ENCODE data around the gene MCTP1.

- TF ChIP-seq CTCF (conservative IDR thresholded peaks at IDR 0.05; ENCODE audit: low read depth, low read length) (no peak), EZH2 (IDR thresholded peaks at IDR 0.05; ENCODE audit: borderline replicate concordance, low read depth, low read length, poor library complexity, severe bottlenecking) (no peak)
Observed at GRCh38 chr5:94847019-94847418, 437.9 kb downstream of the MCTP1 start.
